HK-2 (cell line): ENCODE measurements around the gene LCE7A.

Source experiments
- DNase-seq: peaks from one replicate; pipeline ENCODE4 v3.0.0-alpha.2; 2018; ENCODE audit not compliant: unreplicated experiment

LCE7A gene

DNA sequence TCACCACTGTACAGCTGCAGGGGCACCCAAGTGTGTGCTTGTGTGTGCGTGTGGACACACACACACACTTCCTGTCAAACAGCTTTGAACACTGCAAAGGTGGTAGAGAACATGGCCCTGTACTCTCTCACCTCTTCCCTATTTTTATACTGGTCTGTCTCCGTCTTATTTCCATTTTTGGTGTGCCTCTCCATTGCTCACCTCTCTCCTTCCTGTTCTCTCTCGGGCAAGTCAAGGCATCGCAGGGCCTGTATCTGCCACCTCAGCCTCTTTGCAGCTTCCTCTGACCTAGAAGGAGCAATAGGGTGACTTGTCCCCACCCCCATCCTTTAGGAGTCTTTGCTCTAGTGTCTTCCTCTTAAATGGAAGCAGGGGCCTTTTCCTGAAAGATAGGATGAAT, 20.5 kb downstream of the LCE7A start:
- DNase-seq: no peak

DNA sequence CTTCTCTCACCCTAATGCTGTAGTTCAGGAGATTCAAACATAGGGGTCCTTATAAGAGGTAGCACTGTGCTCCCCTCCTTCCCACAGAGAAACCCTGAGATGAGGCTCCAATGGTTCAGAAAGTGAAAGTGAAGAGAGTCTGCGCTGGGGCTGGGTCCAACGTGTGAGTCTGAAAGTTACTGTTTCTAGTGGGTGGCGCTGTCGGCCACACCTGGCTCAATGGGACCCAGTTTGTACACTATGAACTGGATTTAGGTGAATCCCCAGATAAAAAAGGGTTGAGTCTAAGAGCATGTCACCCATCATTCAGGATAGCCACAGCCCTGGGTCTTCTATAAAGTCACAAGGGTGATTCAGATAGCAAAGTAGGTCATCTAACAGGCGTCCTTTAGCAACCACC, 21.1 kb downstream of the LCE7A start:
- no peak for DNase-seq

DNA sequence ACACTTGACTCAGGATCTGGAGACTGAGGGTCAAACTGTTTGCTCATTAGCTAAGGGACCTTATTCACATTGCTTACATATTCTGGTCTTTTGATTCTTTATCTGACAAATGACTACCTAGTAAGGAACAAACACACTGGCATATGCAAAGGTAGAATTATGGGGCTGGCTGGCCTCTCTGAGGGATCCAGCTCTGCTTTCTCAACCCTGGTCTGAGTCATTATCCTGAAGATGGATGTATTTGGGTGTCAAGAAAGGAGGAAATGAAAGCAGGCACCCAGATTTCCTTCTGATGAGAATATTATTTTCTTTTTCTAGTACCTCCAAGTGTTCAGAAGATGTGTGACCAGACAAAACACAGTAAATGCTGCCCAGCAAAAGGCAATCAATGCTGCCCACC, 24.3 kb downstream of the LCE7A start:
- no peak for DNase-seq

DNA sequence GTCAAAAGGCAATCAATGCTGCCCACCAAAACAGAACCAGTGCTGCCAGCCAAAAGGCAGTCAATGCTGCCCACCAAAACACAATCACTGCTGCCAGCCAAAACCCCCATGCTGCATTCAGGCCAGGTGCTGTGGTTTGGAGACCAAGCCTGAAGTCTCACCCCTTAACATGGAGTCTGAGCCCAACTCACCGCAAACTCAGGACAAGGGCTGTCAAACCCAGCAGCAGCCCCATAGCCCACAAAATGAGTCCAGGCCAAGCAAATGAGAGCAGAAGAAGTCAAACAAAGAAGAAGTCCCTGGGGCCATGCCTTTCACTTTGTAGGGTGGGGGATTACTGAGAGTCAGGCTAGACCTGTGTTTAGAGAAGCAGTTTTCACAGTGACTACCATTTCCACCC, 24.7 kb downstream of the LCE7A start:
- no peak for DNase-seq

DNA sequence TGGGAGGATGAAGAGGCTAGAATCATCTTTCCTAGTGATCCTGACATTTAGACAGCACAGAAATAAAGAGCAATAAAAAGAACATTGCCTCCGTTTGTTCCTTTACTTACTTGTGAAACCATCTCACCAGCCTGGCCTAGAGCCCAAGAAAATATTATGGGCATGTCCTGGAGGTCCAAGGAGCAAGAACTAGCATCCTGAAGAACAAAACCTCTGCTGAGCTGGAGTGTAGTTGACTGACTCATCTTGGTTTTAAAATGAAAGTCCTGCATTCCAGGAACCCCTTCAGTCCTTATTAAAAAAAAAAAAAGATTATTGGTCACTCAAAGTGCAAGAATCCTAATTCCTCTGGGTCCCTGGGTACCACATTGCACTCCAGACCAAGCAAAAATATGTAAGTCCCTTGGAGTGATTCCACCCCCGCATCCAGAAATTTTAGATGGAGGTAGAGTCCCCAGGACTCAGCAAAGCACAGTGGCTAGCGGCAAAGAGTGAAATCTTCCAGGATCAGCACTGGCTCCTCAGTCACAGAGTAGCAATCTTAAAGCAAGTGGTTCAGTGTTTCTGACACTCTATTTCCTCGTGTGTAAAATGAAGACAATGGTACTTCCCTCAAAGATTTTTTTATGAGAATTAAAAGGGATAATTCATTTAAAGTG, 25.3 kb downstream of the LCE7A start:
- DNase-seq: no peak

DNA sequence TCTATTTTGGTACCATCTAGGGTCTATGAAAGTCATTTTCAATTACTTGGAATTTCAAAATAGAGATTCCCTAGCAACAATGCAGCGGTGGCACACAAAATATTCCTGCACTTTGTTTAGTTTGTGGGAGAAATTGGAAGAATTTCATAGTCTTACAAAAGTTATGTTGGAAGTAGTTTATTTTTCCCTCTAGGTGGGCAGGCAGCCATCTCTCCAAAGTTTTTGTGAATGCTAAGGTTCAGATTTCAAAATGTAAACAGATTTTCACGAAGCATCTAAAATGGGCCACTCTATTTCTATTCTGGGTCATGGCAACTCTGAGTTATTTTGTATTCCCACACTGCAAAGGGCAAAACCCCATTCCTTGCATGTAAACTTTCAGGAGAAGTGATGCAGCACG, 26.3 kb downstream of the LCE7A start:
- no peak for DNase-seq

DNA sequence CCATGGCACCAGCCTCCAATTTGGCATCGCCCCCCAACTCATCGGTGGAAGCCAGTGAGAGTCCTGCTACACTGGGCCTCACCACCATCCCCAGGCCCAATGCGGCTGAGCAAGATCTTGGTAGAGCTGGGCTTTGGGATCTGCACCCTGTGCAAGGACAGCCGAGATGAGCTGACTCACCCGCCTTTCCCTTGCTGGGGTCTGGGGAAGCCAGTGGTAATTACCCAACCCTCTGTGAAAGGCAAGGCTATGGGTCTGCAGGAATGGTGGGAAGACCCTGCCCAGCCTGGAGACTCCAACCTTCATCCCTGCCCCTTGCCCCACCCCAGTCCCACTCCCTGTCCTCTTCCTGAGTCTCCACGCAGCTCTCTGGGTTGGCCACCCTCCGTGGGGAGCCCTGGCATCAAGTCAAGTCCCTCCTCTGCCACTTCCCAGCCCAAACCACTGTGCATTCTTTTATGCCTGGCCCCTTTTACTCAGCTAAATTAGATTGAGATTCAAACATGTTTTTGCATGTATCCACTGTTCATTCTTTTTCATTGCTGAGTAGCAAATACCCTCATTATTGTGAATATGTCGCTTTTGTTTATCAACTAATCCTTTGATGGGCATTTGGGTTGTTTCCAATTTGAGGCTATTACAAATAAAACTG, 27.1 kb downstream of the LCE7A start:
- no peak for DNase-seq

DNA sequence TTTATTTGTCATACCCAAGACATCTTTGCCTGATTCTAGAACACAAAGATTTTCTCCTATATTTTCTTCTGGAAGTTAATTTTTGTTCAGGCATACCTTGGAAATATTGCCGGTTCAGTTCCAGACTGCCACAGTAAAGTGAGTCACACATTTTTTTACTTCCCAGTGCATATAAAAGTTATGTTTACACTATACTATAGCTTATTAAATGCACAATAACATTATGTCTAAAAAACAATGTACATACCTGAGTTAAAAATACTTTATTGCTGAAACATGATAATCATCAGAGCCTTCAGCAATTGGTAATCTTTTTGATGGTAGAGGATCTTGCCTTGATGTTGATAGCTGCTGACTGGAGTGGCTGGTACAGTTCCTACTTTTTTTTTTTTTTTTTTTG, 28.3 kb downstream of the LCE7A start:
- no peak for DNase-seq

DNA sequence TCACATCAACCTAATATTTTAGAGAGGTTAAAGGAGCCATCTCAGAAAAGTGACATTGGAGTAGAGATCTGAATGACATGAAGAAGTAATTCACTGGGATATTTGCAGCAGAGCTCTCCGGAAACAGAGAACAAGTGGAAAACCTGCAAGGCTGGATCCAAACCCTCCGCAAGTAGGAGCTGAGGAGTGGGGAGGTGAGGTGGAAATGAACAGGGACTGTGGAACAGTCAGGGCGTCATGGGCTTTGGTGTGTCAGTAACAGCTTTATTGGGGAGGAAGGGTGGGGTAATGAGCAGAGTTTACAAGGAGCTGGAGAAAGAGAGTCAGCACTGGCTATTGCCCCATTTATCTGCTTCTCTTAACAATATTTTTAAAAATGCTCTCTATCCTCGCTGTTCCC, 39.2 kb downstream of the LCE7A start:
- no peak for DNase-seq

DNA sequence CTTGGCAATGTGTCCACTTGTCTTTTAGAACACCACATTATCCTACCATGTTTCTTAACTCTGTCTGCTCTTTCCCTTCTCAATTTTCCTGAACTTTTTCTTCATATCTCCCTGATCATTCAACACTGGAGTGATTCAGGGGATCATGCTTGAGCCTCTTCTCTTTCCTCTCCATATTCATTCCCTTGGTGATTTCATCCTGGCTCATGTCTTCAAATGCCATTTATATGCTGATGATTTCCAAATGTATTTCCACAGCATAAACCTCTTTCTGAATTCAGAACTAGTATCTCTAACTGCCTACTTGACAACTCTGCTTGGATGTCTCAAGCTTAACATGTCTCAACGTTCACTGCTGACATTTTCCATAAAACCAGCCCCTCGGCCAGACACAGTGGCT, 40.1 kb downstream of the LCE7A start:
- no peak for DNase-seq

DNA sequence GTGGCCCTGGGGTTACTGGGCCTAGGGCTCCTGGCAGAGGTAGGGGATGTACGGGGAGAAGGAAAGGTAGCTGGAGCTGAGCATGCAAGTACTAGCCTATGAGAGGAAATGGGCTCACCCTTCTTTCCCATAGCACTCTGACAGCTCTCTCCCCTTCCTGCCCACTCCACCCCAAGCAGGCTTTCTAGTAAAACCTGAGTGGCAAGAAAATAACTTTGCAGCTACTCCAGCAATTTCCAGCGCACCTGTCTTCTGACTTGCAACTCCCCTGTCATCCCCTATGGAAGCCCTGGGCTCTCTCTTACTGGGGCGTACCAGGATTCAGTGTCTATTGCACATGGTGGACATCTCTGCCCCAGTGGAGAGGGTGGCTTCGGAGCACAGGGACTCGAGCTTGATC, 41.8 kb downstream of the LCE7A start:
- DNase-seq: no peak

DNA sequence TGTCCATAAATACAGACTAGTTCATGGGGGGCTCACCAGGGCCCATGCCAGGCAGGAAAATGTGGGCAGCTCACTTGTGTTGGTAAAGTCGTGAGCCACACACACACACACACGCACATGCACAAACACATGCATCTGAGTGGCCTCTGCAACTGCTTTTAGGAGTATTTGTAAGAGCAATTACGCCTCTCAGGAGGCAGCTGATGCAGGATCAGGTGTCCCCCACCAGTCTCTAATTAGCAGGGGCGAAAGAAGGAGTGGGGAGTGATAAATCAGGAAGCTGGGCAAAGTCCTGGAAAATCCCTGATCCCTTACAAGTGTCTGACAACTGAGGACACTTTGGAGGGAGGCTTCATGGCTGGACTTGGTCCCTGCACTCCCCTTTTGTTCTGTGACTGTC, 42.8 kb downstream of the LCE7A start:
- DNase-seq: no peak

DNA sequence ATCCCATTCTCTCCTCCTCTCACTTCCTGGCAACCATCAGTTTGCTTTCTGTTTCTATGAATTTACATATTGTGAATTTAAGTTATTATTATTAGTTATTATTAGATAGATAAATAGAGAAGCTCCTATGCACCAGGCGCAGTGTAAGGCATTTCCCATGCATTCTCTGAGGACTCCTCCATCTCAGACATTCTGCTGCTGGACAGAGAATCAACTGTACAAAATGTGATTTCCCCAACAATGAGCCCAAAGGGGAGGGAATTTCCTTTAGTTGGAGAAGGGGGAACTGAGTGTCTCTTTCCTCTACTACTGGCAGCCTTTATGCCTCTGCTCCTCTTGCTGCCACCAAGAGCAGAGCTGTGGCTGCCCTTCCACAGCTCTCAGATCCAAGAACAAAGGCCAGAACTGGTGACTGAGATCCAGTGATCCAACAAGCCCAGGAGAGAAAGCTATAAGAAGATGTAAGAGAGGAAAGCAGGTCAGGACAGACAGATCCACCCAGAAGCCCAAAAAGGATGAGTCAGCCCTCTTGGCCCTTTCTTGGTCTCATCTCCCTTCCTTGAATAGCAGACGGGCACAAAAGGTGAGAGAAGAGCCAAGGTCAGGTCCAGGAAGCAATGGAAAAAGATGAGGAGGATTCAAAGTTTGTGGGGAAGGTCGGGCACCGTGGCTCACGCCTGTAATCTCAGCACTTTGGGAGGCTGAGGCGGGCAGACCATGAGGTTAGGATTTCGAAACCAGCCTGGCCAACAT, 45.1 kb downstream of the LCE7A start:
- DNase-seq: no peak

DNA sequence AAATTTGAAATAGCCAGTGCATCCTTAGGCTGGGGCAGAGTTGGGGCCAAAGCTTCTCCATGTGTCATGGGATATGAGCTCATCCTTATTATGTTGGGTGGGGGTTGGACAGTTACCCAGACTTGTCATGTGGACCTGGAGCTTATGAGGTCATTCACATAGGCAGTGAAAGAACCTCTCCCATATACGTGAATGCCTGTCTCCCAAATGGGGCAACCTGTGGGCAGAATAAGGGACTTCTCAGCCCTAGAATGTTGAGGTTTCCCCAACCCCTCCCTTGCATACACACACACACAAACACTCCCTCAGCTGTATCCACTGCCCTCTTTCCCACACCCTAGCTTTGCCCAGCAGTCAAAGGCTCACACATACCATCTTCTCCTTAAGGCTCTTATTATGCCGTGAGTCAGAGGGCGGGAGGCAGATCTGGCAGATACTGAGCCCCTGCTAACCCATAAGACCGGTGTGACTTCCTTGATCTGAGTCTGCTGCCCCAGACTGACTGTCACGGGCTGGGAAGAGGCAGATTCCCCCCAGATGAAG, 46.3 kb downstream of the LCE7A start:
- no peak for DNase-seq

DNA sequence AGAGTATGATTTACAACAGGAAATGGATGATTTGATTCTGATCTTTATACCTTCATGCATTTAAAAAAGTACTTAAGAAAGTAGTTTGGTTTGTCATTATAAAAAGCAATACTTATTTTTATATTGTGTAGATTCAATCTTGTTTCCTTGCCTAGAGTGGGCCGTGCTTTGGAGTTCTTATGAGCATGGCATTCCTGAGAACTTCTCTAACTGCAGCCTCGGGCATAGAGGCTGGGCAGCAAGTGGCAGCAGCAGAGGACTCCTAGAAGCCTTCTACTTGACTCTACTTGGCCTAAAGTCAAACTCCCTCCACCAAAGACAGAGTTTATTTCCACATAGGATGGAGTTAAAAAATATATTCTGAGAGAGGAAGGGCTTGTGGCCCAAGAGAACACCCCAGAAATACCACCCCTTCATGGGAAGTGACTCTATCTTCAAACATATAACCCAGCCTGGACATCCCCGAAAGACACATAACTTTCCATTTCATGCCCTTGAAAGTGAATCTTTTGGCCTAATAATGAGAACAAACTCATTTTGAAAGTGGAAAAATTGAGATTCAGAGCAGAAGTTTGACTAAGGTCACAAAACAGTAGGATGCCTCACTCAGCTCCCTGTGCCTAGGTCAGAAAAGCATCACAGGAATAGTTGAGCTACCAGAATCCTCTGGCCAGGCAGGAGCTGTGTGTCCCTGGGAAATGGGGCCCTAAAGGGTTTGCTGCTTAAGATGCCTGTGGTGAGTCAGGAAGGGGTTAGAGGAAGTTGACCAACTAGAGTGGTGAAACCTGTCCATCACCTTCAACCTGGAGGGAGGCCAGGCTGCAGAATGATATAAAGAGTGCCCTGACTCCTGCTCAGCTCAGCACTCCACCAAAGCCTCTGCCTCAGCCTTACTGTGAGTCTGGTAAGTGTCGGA, 48.1 kb downstream of the LCE7A start, which contains the start of gene IVL:
Gene IVL, plus strand, starts transcription at position 861 of the 916 bp plus-strand sequence. CDS start 1,252 bp downstream, outside the sequence.
- DNase-seq: no peak

DNA sequence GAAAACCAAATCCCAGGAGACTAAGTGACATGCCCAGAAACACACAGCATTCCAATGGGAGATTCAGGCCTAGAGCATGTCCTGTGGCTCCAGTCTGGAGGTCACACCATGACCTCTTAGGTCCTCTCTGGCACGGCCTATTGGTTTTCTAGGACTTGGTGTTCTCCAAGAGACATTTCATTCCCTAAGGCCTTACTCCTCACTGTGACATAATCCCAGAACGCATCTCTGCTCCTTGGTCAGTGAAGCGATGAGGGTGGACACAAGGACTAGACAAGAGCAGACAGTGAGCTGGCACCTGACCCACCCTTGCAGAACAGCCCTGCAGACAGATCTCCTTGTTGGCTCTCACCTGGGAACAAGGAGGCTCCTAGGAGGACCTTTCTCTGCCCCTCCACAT, 49.4 kb downstream of the LCE7A start:
- no peak for DNase-seq
